ENCODE data around the gene ATP9B.

ATP9B gene

GRCh38 chr18:79345981-79346380 lies 276.8 kb downstream of the ATP9B start:
- TF ChIP-seq CTCF (IDR thresholded peaks at IDR 0.05; ENCODE audit: extremely low read depth, insufficient read depth, missing control alignments) = no peak
- no peak for DNase-seq (ENCODE audit: low spot score)
- in situ Hi-C loops (cut with MboI; ENCODE audit: low pct_unique_long_range_greater_than_20kb, low sequenced_read_pairs, unreplicated experiment) = no loop called here

GRCh38 chr18:79348066-79348465 lies 278.9 kb downstream of the ATP9B start:
- no peak for TF ChIP-seq CTCF (IDR thresholded peaks at IDR 0.05; ENCODE audit: extremely low read depth, insufficient read depth, missing control alignments)
- in situ Hi-C loops (cut with MboI; ENCODE audit: low pct_unique_long_range_greater_than_20kb, low sequenced_read_pairs, unreplicated experiment) = no loop called here
- DNase-seq (ENCODE audit: low spot score) = no peak

DNA sequence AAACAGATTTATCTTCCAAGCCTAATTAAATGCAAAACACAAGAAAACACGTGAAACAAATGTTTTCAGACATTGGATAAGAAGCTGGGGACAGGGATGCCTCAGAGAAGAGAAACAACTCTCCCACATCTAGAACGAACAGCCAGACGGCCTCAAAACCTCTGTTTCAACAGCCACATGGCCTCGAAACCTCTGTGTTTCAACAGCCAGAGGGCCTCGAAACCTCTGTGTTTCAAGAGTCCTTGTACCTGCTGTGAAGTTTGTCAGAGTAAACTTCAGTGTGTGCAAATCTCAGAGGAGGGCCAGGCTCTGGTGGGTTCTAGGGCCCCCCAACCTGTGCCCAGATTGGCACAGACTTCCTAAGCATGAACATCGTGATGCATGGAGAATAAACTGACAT lies 283.2 kb downstream of the ATP9B start:
- in situ Hi-C loops (cut with MboI; ENCODE audit: low pct_unique_long_range_greater_than_20kb, low sequenced_read_pairs, unreplicated experiment) = no loop called here
- DNase-seq (ENCODE audit: low spot score) = no peak
- TF ChIP-seq CTCF (IDR thresholded peaks at IDR 0.05; ENCODE audit: extremely low read depth, insufficient read depth, missing control alignments) = no peak

GRCh38 chr18:79353267-79353666 lies 284.1 kb downstream of the ATP9B start:
- no peak for DNase-seq (ENCODE audit: low spot score)
- TF ChIP-seq CTCF (IDR thresholded peaks at IDR 0.05; ENCODE audit: extremely low read depth, insufficient read depth, missing control alignments) = peak; percentile 18
- in situ Hi-C loops (cut with MboI; ENCODE audit: low pct_unique_long_range_greater_than_20kb, low sequenced_read_pairs, unreplicated experiment) = no loop called here

- TF ChIP-seq CTCF (IDR thresholded peaks at IDR 0.05; ENCODE audit: extremely low read depth, insufficient read depth, missing control alignments) = no peak
- in situ Hi-C loops (cut with MboI; ENCODE audit: low pct_unique_long_range_greater_than_20kb, low sequenced_read_pairs, unreplicated experiment) = no loop called here
- no peak for DNase-seq (ENCODE audit: low spot score)
These were observed 285.2 kb downstream of the ATP9B start for GRCh38 chr18:79354350-79354749.

DNA sequence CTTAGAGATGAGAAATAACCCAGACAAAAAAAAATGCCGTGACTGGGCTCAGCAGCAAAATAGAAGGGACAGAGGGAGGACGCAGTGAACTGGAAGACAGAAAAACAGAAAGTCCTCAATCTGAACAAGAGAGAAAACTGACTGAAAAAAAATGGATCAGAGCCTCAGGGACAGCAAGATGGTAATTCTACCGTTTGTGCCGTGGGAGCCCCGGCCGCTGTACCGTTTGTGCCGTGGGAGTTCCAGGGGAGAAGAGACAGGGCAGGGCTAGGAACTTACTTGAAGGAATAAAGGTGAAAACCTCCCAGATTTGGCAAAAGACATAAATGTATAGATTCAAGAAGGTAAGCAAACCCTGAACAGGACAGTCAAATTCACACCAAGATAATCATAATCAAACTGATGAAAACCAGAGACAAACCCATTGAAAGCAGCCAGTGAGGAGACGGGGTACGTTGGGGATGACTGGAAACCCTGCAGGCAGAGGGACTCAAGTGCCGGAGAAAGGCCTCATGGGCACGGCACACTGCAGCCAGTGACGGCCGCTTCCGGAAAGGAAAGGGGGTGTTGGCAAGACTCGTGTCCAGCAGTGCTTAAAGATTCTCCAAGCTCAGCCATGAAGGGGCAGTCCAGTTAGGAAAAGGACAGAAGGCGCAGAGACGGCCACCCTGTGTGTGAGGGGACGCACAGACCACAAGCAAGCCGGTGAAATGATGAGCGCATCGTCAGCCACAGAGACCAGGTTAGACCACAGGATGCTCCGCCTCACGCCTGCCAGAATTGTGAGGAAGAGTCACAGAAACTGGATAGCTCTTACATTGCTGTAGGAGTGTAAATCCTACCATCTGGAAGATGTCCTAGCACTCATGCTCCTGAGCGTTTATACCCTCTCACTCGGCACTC lies 286.5 kb downstream of the ATP9B start:
- no peak for DNase-seq (ENCODE audit: low spot score)
- TF ChIP-seq CTCF (IDR thresholded peaks at IDR 0.05; ENCODE audit: extremely low read depth, insufficient read depth, missing control alignments) = no peak
- in situ Hi-C loops (cut with MboI; ENCODE audit: low pct_unique_long_range_greater_than_20kb, low sequenced_read_pairs, unreplicated experiment) = no loop called here

Measured in GM13977 (cell line).